ENCODE results near the gene FTSJ3. TPM values are rescaled to one million over a fixed set of nuclear protein-coding genes. Genes with fewer than 3 reads are reported as not detected.

Gene FTSJ3
- total and polyA plus RNA-seq, 2 of the 13 experiments (the other 11 are each of a cell fraction or from before 2014, with no cell fraction given): 26.0 to 64.2 TPM

DNA sequence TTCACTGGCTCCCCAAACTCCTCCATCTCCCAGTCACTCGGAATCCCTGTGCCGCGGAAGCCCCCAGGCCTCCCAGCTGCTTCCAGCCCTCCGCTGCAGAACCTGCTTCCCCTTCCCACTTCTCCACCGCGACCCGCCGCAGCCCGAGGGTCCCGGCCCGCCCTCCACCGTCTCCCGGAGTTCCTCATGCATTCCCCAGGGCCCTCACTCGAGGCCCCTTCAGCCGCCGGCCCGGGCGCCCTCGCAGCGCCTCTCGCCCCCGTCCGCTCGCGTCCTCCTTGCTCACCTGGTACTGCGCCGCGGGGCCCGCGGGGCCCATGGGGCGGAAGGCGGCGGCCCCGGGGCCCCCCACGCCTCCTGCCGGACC is 14.7 kb upstream of the FTSJ3 start (continued):
- TF ChIP-seq, protein P1, sequence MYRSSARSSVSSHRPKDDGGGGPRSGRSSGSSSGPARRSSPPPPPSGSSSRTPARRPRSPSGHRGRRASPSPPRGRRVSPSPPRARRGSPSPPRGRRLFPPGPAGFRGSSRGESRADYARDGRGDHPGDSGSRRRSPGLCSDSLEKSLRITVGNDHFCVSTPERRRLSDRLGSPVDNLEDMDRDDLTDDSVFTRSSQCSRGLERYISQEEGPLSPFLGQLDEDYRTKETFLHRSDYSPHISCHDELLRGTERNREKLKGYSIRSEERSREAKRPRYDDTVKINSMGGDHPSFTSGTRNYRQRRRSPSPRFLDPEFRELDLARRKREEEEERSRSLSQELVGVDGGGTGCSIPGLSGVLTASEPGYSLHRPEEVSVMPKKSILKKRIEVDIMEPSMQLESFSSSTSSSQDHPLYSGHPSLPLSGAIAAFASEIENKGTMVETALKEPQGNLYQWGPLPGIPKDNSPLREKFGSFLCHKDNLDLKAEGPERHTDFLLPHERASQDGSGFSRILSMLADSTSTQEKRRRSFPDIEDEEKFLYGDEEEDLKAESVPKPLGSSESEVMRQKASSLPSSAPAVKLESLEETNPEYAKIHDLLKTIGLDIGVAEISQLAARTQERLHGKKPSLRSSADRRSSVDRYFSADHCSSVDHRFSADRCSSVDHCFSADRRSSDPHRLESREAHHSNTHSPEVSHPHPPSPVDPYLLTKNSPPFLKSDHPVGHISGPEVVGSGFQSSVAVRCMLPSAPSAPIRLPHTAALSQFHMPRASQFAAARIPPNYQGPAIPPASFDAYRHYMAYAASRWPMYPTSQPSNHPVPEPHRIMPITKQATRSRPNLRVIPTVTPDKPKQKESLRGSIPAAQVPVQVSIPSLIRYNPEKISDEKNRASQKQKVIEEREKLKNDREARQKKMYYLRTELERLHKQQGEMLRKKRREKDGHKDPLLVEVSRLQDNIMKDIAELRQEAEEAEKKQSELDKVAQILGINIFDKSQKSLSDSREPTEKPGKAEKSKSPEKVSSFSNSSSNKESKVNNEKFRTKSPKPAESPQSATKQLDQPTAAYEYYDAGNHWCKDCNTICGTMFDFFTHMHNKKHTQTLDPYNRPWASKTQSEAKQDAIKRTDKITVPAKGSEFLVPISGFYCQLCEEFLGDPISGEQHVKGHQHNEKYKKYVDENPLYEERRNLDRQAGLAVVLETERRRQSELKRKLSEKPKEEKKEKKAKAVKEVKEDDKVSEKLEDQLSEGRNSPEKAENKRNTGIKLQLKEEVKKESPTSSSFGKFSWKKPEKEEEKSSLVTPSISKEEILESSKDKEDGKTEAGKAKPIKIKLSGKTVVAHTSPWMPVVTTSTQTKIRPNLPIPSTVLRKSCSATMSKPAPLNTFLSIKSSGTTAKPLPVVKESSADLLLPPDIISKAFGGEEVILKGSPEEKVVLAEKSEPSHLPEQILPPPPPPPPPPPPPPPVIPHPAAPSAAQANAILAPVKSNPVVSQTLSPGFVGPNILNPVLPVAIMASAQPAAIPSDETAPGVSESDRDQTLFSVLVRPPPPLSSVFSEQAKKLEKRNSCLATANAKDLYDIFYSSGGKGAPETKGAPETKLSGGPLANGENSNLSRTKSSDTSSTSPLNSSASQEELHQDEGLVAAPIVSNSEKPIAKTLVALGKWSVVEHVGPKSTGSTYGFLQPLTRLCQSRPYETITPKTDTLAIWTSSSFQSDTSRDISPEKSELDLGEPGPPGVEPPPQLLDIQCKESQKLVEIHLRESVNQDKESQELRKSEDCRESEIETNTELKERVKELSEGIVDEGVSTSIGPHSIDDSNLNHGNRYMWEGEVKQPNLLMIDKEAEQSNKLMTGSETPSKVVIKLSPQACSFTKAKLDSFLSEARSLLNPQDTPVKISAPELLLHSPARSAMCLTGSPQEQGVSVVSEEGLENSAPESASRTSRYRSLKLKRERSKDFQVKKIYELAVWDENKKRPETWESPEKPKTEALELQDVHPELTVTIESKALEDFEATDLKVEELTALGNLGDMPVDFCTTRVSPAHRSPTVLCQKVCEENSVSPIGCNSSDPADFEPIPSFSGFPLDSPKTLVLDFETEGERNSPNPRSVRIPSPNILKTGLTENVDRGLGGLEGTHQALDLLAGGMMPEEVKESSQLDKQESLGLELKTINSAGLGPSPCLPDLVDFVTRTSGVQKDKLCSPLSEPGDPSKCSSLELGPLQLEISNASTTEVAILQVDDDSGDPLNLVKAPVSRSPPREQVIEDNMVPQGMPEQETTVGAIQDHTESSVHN (CRISPR knock-in tag; IDR thresholded peaks at IDR 0.05): no peak
- TF ChIP-seq, protein P2, sequence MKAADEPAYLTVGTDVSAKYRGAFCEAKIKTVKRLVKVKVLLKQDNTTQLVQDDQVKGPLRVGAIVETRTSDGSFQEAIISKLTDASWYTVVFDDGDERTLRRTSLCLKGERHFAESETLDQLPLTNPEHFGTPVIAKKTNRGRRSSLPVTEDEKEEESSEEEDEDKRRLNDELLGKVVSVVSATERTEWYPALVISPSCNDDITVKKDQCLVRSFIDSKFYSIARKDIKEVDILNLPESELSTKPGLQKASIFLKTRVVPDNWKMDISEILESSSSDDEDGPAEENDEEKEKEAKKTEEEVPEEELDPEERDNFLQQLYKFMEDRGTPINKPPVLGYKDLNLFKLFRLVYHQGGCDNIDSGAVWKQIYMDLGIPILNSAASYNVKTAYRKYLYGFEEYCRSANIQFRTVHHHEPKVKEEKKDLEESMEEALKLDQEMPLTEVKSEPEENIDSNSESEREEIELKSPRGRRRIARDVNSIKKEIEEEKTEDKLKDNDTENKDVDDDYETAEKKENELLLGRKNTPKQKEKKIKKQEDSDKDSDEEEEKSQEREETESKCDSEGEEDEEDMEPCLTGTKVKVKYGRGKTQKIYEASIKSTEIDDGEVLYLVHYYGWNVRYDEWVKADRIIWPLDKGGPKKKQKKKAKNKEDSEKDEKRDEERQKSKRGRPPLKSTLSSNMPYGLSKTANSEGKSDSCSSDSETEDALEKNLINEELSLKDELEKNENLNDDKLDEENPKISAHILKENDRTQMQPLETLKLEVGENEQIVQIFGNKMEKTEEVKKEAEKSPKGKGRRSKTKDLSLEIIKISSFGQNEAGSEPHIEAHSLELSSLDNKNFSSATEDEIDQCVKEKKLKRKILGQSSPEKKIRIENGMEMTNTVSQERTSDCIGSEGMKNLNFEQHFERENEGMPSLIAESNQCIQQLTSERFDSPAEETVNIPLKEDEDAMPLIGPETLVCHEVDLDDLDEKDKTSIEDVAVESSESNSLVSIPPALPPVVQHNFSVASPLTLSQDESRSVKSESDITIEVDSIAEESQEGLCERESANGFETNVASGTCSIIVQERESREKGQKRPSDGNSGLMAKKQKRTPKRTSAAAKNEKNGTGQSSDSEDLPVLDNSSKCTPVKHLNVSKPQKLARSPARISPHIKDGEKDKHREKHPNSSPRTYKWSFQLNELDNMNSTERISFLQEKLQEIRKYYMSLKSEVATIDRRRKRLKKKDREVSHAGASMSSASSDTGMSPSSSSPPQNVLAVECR (CRISPR knock-in tag; IDR thresholded peaks at IDR 0.05; ENCODE audit: borderline replicate concordance): peak; percentile 3; the same call in 1 of the 2 replicates
- TF ChIP-seq, protein P3, sequence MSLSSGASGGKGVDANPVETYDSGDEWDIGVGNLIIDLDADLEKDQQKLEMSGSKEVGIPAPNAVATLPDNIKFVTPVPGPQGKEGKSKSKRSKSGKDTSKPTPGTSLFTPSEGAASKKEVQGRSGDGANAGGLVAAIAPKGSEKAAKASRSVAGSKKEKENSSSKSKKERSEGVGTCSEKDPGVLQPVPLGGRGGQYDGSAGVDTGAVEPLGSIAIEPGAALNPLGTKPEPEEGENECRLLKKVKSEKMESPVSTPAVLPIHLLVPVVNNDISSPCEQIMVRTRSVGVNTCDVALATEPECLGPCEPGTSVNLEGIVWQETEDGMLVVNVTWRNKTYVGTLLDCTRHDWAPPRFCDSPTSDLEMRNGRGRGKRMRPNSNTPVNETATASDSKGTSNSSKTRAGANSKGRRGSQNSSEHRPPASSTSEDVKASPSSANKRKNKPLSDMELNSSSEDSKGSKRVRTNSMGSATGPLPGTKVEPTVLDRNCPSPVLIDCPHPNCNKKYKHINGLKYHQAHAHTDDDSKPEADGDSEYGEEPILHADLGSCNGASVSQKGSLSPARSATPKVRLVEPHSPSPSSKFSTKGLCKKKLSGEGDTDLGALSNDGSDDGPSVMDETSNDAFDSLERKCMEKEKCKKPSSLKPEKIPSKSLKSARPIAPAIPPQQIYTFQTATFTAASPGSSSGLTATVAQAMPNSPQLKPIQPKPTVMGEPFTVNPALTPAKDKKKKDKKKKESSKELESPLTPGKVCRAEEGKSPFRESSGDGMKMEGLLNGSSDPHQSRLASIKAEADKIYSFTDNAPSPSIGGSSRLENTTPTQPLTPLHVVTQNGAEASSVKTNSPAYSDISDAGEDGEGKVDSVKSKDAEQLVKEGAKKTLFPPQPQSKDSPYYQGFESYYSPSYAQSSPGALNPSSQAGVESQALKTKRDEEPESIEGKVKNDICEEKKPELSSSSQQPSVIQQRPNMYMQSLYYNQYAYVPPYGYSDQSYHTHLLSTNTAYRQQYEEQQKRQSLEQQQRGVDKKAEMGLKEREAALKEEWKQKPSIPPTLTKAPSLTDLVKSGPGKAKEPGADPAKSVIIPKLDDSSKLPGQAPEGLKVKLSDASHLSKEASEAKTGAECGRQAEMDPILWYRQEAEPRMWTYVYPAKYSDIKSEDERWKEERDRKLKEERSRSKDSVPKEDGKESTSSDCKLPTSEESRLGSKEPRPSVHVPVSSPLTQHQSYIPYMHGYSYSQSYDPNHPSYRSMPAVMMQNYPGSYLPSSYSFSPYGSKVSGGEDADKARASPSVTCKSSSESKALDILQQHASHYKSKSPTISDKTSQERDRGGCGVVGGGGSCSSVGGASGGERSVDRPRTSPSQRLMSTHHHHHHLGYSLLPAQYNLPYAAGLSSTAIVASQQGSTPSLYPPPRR (CRISPR knock-in tag; IDR thresholded peaks at IDR 0.05; ENCODE audit: borderline replicate concordance): no peak
- TF ChIP-seq KDM5A (IDR thresholded peaks at IDR 0.05; ENCODE audit: borderline replicate concordance, low read length) (peak; percentile 46; the same call in 1 of the 2 replicates), ZNF569 (CRISPR knock-in tag; IDR thresholded peaks at IDR 0.05; ENCODE audit: borderline replicate concordance) (no peak), ZFY (CRISPR knock-in tag; IDR thresholded peaks at IDR 0.05) (peak; percentile 65), FOSL2 (CRISPR knock-in tag; IDR thresholded peaks at IDR 0.05) (no peak), EP300 (IDR thresholded peaks at IDR 0.05; ENCODE audit: low read depth in 2 of 2, low read length in 2 of 2) (no peak), EP300 (CRISPR knock-in tag; IDR thresholded peaks at IDR 0.05; ENCODE audit: borderline replicate concordance) (no peak), MTF1 (CRISPR knock-in tag; IDR thresholded peaks at IDR 0.05) (peak; percentile 51; the same call in 1 of the 2 replicates), ARID2 (CRISPR knock-in tag; IDR thresholded peaks at IDR 0.05; ENCODE audit: borderline replicate concordance) (0 out of 2 replicates have a peak, but pooled peaks have one; percentile 9)

Measured in HepG2 (cell line).